Measurements from ENCODE around the gene BTBD2. TPM values are rescaled to one million over a fixed set of nuclear protein-coding genes. Genes with fewer than 3 reads are reported as not detected.

Gene BTBD2
- total RNA-seq, 1 donor from 2014 or later = 118 TPM

DNA sequence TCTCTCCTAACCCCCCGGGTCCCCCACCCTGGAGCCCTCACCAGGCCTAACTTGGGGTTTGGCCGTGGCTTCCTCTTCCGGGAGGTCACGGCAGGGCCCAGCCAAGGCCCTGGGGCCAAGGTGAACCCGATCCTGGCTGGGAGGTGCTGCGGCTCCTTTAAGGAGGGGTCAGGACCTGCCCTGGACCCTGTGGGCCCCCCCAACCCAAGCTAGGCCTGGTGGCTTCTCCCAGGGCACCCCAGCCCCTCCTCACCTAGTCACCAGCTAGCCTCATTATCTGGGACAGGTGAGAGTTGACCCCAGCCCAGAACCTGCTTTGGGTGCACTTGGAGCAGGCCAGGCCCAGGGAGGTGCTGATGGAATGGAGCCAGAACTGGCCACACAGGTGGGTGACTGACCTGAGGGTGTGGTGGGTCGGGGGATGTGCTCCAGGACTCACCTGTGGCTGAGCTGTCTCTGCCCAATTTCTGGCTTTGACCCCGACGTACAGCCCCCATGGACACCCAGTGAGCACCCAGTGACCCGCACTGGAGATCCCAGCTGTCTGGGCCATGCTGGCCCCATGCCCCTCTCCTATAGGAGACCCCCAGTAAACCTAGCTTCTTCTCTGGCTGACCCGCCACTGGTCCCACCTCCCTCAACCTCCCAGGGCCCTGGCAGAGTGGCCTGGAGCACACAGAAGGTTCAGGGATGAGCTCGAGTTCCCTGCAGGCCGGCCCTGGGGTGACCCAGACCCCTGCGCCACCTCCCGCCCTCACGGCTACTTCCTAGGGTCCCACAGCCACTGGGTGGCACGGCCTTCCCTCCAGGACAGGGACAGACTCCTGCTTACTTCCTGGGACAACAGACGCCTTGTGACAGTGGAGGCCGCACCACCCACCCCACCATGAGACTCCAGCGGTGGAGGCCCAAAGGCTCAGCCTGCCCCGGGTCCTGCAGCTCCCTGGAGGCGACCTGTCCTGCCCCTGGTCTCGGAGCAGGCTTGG lies 42.3 kb upstream of the BTBD2 start:
- no peak overlapping the region for H3K4me3 Mint-ChIP-seq
- H3K27me3 Mint-ChIP-seq (ENCODE audit: low read depth) = no peaks in the 10 kb centered on the region
- no peaks in the 10 kb centered on the region for H3K9me3 Mint-ChIP-seq
- no peaks in the 10 kb centered on the region for H3K36me3 Mint-ChIP-seq
- H3K4me1 Mint-ChIP-seq = peaks cover 44% of the 10 kb centered on the region
- no peak for DNase-seq (ENCODE audit: low spot score in 2 of 2, unreplicated experiment in 2 of 2)
- TF ChIP-seq, protein P1, sequence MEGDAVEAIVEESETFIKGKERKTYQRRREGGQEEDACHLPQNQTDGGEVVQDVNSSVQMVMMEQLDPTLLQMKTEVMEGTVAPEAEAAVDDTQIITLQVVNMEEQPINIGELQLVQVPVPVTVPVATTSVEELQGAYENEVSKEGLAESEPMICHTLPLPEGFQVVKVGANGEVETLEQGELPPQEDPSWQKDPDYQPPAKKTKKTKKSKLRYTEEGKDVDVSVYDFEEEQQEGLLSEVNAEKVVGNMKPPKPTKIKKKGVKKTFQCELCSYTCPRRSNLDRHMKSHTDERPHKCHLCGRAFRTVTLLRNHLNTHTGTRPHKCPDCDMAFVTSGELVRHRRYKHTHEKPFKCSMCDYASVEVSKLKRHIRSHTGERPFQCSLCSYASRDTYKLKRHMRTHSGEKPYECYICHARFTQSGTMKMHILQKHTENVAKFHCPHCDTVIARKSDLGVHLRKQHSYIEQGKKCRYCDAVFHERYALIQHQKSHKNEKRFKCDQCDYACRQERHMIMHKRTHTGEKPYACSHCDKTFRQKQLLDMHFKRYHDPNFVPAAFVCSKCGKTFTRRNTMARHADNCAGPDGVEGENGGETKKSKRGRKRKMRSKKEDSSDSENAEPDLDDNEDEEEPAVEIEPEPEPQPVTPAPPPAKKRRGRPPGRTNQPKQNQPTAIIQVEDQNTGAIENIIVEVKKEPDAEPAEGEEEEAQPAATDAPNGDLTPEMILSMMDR (IDR thresholded peaks at IDR 0.05; ENCODE audit: unreplicated experiment) = no peak
- H3K27ac Mint-ChIP-seq = peak overlapping the region; percentile 78

DNA sequence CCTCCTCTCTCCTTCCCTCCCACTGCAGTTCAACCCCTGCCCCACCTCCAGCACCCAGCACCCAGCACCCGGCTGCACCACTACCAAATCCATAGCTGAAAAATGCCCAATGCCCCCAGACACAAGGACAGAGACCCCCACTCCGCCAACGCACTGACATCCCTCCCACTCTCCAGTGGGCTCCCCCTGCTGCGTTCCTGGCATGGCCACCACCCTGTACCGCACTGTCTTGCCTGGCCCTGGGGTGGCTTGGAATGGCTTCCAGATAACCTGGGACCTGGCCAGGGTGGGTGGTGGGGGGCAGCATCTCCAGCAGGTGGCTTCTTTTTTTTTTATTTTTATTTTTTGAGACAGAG lies 41.3 kb upstream of the BTBD2 start:
- Mint-ChIP-seq H3K4me3 (no peak overlapping the region), H3K9me3 (no peaks in the 10 kb centered on the region), H3K27ac (no peak overlapping the region), H3K4me1 (peaks cover 34% of the 10 kb centered on the region), H3K27me3 (ENCODE audit: low read depth) (no peaks in the 10 kb centered on the region), H3K36me3 (no peaks in the 10 kb centered on the region)
- DNase-seq (ENCODE audit: low spot score in 2 of 2, unreplicated experiment in 2 of 2) = no peak
- TF ChIP-seq, protein P1 (IDR thresholded peaks at IDR 0.05; ENCODE audit: unreplicated experiment) = no peak

- Mint-ChIP-seq H3K27me3 (ENCODE audit: low read depth) (no peaks in the 10 kb centered on the region), H3K4me3 (no peak overlapping the region), H3K36me3 (no peaks in the 10 kb centered on the region), H3K9me3 (no peaks in the 10 kb centered on the region), H3K4me1 (peaks cover 32% of the 10 kb centered on the region), H3K27ac (peak overlapping the region; percentile 91)
- TF ChIP-seq, protein P1 (IDR thresholded peaks at IDR 0.05; ENCODE audit: unreplicated experiment) = no peak
- no peak for DNase-seq (ENCODE audit: low spot score in 2 of 2, unreplicated experiment in 2 of 2)
These were observed 40.7 kb upstream of the BTBD2 start for GRCh38 chr19:2055931-2056836.

- no peaks in the 10 kb centered on the region for H3K36me3 Mint-ChIP-seq
- no peaks in the 10 kb centered on the region for H3K9me3 Mint-ChIP-seq
- DNase-seq (ENCODE audit: low spot score in 2 of 2, unreplicated experiment in 2 of 2) = no peak
- no peak overlapping the region for H3K4me3 Mint-ChIP-seq
- H3K4me1 Mint-ChIP-seq = peaks cover 23% of the 10 kb centered on the region
- H3K27ac Mint-ChIP-seq = peak overlapping the region; percentile 64
- TF ChIP-seq, protein P1 (IDR thresholded peaks at IDR 0.05; ENCODE audit: unreplicated experiment) = no peak
- no peaks in the 10 kb centered on the region for H3K27me3 Mint-ChIP-seq (ENCODE audit: low read depth)
These were observed 39.2 kb upstream of the BTBD2 start for GRCh38 chr19:2054763-2055162.

GRCh38 chr19:2053601-2054389 lies 38.3 kb upstream of the BTBD2 start:
- Mint-ChIP-seq H3K36me3 (no peaks in the 10 kb centered on the region), H3K27ac (no peak overlapping the region), H3K9me3 (no peaks in the 10 kb centered on the region), H3K4me1 (peaks cover 25% of the 10 kb centered on the region), H3K4me3 (no peak overlapping the region), H3K27me3 (ENCODE audit: low read depth) (no peaks in the 10 kb centered on the region)
- DNase-seq (ENCODE audit: low spot score in 2 of 2, unreplicated experiment in 2 of 2) = no peak
- TF ChIP-seq, protein P1 (IDR thresholded peaks at IDR 0.05; ENCODE audit: unreplicated experiment) = no peak
